Middle frontal gyrus (tissue), 1 donor: ENCODE measurements around the gene HEY2.
"Not testable (repeated sequence)": the region's sequence is repeated elsewhere in the genome, so short reads cannot be mapped to it uniquely, and the experiment has no call there.

Source experiments
- DNase-seq: peaks from one replicate; pipeline ENCODE4 v3.0.0-alpha.2; 2015; ENCODE audit warnings: low spot score; ENCODE audit errors: extremely low spot score

The HEY2 gene

DNA sequence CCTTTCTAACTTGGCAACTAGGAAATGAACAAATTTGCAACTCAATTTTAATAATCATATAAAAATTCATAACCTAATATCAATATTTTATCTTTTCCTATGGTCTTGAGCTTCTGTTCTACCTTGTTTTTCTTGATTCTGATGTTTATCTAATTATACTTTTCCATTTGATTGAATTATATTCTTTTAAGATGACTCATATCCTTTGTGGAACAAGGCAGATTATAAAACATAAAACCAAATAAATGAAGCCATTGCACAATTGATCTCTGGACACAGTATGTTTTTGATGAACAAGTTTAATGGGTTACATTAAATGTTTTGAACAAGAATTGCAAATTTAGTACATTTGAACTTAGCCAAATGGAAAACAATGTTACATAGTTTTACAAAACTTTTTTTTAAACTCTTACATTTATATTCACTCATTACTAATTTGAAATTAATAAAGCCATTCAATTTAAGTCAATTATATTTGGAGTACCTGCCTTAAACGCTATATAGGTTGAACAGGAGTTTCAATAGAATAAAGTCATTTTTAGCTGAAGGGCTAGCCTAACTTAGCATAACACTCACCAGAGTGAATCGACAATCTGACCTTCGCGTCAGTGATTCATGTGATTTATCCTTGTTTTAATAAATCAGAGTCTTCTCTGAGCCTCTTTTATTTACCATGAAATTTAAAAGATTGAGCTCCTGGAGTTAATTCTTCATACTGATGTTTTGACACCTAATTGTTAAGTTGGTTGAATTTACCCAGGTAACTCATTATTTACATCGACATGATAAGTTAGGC is 45.1 kb downstream of the HEY2 start:
- no peak for DNase-seq

DNA sequence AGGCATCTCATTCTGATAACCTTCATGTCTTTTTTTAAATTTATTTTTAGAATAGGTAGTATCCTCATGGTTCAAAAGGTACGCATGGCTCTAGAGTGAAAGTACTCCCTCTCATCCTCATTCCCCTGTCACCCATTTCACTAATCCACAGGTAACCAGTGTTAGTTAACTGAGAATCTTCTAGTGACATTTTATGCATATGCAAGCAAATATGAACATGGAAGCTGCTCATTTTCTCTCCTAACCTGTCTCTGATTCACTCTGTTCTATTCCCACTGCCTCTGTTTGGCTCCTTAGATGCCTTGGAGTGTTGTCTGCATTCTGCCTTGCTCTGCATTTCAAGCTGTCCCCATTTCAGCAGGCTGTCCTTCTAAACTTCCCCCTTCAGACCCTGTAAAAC is 45.9 kb downstream of the HEY2 start:
- DNase-seq, result no peak

DNA sequence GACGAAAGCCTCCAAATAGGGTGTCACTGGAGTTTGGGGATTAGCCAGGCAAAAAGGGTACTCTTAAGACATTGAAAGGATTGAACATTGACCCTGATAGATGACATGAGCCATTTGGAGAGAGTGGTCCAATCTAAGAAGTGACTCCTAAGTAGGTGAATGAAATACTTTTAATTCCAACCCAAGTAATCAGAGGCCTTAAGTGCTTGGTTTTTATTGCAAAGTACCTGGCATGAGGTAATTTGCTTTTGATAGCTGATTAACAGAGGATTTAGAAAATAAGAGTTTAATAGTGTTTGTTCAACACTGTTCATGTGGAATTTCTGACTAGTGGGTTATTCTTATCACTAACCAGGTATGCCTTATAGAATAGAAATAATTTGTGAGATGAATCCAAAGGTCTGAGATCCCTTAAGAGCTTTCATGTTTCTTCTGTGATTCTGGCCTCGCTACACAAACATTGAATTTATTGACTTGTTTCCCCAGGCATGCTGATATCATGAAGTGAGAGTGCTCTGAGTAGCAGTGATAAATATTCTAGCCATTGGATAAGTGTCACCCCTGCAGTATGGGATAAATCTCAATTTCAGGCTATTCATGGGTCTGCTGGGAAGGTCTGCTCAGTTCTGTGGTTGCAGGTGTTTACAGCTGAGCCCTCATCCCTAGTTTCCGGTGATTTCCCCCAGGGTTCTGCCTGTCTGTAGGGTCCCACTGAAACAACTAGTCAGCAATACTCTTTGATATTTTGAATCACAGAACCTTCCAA is 47.9 kb downstream of the HEY2 start:
- DNase-seq, result no peak

DNA sequence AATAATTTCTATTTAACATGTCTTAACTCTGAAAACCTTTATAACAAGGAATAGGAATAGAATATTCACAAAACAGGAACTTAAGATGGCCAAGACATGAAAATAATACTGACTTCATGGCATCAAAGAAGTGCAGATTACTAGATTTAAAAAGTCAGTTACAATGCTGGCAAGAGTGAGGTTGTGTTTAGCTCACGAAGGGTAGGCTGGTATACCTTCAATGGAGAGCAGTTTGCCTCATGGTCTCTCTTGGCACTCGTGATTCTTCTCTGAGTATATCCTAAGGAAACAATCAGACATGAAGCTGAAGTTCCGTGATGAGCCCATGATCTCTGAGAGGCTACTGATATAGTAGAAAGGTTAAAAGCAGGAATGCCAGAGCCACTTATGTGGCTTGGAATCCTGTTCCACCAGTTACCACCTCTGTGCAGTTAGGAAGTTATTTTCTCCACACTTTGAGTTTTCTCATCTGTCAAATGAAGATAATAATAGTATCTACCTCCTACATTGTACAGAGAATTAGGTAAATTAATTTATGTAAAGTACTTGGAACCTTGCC is 48.5 kb downstream of the HEY2 start:
- no peak for DNase-seq

DNA sequence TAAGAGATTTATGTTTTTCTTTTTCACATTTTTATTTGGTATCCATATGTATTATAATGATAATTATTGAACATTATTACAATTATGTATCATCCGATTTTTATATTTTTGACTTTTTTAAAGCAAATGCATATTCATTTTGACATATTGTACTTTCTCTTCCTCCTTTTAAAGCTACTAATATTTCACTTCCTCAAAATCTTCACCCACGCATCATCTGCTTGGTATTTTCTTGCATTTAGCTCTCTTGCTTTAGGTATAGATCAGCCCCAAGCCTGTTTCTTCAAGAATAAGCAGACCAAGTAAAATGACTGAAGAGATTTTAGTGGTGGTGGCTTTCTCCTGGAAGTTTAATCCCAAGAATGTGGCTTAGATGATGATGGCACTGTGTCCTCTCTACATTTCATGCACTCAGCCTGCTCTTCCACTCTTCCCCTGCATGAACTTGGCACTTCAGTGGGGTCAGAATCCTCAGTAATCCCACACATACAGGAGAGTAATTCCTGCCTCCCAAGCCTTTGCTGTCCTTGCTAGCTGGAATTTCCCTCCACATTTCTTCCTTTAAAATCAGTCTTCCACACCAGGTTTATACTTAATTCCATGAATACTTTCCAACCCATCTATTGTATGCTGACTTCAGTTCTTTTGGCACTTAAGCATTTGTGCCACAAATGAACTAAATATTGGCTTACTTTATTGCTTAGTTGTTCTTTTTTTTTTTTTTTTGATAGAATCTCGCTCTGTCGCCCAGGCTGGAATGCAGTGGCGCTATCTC is 49.5 kb downstream of the HEY2 start:
- no peak for DNase-seq

DNA sequence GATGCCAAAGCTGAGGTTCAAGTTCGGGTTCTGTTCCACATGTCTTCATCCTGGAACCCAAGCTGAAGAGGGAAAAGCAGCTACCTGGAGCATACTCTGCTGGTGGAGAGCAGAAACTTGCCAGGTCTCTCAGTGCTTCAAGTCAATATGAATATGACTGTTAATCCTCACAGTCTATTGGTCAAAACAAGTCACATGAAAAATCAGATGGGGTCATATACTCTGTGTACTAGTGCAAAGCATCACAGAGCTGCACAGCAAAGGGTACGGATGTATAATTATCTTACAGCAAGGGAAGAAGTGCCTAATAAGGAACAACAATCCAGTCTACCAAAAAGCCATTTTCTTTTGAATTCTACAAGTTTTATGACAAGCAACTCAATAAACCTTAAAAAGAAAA is 53.0 kb downstream of the HEY2 start:
- DNase-seq, result no peak

DNA sequence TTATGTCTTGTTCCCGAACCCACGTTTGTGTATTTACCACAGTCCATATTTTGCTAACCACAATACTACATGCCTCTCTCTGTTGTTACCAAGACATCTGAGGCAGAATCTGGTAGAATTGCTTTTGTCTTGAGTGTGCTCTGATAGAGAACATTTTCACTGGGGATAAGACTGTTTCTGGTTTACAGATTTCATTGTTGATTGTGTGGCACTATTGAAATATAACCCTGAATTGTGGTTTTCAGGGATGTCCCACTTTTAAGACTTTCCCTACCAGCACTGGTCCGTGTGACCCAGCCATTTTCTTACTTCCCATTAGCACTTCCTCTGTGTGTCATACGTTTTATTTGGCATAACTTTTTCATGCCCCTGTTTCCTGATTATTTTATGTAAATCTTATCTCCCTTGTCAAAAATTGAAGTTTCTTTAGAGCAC is 53.5 kb downstream of the HEY2 start:
- no peak for DNase-seq

DNA sequence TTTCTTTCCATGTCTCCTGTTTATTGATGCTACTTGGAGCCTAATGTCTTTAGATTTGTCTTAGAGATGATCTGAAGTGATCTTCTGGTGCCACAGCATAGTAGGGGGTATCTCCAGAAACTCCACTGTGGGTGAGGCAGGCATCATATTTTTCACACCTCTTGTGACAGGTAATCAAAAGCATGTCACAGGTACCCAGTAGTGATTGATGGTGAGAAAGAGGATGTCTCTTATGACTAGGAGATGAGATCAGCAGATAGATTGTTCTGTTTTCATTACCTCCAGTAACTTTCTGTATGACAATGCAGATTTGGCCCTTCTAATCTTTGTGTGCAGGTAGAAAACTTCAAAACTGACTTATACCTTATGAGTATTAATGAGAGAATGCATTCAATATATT is 54.8 kb downstream of the HEY2 start:
- DNase-seq, result no peak

DNA sequence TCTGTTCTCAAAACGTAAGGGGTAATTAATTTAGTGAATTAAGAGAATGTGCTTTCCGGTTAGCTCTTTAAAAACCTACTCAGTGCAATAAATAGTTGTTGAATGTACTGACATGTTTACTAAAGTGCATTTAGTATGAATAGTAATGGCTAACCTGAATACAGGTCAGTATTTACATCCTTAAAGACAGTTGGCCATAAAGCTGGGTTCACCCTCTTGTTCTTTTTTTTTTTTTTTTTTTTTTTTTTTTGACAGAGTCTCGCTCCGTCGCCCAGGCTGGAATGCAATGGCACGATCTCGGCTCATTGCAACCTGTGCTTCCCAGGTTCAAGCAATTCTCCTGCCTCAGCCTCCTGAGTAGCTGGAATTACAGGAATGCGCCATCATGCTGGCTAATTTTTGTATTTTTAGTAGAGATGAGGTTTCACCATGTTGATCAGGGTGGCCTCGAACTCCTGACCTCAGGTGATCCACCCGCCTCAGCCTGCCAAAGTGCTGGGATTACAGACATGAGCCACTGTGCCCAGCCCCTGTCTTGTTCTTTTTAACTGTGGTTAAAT is 55.5 kb downstream of the HEY2 start:
- not testable (repeated sequence) for DNase-seq

DNA sequence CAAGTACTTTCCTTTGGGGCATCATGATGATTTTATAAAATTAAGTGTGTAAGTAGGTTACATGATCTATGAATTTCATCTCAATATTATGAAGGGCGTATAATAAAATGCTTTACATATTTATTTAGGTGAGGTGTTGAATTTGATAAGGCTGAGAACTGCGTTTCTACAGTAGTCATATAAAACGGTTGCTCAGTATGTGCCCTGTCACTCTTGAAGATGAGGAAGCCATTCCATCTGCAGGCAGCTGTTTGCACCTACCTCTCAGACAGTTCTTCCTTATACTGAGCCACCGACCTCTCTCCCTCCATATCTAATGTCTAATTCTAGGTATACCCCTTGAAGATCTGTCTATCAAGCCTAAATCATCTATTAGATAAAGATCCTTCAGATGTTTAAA is 57.4 kb downstream of the HEY2 start:
- DNase-seq, result no peak

DNA sequence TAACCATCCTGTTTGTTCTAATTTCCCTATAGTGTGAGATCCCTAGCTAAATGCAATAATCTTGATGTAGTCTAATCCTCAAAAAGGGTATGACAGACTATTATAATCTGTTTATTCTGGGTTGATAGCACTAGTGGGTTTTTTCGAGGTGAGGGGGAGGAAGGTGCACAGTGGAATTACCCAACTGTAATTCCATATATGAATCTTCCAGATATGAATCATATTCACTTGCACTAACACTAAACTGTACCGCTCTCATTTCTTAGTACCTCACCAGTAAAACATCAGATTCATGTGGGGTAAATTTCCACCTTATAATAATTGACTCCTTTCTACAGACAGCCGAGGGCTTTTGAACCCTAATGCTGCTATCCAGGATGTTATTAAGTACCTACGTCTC is 57.9 kb downstream of the HEY2 start:
- no peak for DNase-seq

DNA sequence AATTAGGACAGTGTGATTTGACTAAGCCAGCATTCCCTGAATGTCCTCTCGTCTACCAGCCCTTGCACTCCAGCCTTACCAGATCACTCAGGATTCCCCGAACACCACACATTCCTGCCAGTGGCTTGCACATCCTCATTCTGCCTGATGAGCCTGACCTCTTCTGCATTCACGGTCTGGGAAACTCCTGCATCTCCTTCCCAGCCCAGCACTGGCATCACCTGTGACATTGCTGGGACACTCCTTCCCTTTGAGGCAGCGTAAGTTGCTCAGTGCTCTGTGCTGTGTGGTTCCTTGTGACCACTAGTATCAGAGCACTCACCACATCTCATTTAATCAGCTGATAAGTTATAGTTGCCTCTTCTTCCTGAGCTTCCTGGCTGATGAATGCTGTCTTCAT is 58.6 kb downstream of the HEY2 start:
- DNase-seq, result no peak

DNA sequence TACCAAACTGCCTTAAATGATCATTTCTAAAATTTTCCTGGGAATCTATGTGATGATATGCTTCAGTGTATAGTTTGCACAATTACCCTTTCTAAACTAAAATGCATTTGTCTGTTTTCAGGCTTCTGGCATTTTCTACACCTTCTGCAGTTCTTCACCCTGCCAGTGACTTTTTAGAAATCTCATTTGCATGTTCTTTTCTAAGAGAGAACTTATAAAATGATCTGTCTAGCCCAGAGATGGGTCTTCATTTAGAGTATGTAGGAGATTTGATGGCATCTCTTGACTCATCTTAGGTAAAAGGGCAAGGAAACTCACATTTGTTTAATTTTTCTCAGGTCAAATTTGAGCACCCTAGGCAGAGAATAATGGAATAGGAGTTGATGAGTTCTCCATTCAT is 59.2 kb downstream of the HEY2 start:
- DNase-seq, result no peak

DNA sequence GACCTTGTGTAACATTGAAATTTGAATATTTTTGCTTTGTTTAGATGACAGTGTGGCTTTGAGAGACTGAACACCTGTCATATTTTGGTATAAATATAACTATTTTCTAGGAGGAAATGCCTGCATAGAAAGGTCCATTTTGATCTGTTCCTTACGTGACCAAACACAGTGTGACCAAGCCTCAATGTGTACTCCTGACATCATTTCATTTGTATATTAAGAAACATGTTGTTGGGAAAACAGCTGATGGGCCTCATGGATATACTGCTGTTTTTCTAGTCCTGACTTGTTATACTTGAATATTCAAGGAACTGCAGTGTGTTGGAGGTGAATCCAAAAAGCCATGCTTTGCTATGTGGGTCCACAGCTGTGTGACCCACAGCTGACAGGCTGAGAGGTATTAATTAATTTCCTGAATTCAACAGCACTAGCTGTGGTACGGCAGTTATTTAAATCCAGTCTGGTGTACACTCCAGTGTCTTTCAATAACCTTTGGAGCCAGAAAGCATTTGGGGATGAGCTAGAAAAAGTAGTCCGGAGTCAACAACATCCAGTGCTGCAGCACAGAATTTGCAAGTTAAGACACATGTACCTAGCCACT is 60.2 kb downstream of the HEY2 start:
- DNase-seq, result no peak

DNA sequence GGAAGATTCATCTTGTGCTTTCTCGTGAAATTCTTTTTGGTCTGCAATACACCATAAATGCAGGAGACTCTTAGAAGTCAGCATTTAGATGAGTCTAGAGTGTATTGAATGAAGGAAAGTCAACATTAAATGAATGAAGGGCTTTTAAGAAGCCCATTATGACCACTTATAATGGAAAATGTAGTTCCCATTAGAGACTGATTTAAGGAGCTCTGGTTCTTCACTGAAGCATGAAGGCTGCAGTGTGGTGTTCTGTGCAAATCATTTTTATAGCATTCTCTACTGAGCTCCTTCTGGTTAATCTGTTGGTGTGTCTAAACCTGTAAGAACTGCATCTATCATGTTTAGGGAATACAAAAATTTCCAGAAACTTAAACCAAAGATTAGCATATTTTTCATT is 61.0 kb downstream of the HEY2 start:
- no peak for DNase-seq
